AG04449 (cell line): ENCODE data around the gene C12orf57.

ENCODE experiments used
- CTCF ChIA-PET: fragments of 350-600 bp; formaldehyde crosslinking; extraction: SDS; loops from one replicate; lab custom pipeline; 2021; ENCODE audit warnings: antibody characterized with exemption; lab: Yijun Ruan, JAX
- POLR2A ChIA-PET: fragments of 400-600, 350-600 bp; formaldehyde crosslinking; extraction: SDS; loops from one replicate; lab custom pipeline; 2020; ENCODE audit warnings: antibody characterized with exemption, inconsistent platforms; lab: Yijun Ruan, JAX
- DNase-seq: peaks from one replicate; pipeline ENCODE4 v3.0.0-alpha.2; 2010; ENCODE audit warnings: low read depth, low spot score
- H3K4me3 ChIP-seq: 2 replicates; pipeline ENCODE4 v1.5.1; 2011; ENCODE audit warnings: low read depth, mild to moderate bottlenecking, control low read depth, low read length
- TF ChIP-seq, protein P1 (sequence below): IDR thresholded peaks from one replicate; pipeline ENCODE4 v1.5.1; 2011; ENCODE audit warnings: mild to moderate bottlenecking, moderate library complexity, low read length, control low read depth, inconsistent platforms; ENCODE audit not compliant: insufficient read depth; ENCODE audit errors: missing control alignments

Gene C12orf57

DNA sequence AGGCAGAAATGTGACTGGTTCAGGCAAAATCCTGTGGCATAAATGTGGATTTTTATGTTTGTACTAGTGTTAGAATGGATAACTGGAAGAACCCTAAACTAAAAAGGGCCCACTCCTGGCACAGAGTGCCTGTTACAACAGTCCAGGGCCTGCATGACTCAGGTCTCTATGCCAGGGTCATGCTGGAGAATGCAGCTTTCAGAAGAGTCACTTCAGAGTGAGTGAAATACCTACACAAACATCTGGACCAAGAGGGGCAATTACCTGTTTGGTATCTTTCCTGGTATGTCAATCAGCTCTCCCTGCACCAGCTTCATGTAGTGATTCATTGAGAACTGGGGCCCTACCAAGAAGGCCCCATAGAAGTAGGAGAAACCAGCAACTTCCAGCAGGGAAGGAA is 36.9 kb downstream of the C12orf57 start:
- no peak overlapping the region for H3K4me3 ChIP-seq
- TF ChIP-seq, protein P1, sequence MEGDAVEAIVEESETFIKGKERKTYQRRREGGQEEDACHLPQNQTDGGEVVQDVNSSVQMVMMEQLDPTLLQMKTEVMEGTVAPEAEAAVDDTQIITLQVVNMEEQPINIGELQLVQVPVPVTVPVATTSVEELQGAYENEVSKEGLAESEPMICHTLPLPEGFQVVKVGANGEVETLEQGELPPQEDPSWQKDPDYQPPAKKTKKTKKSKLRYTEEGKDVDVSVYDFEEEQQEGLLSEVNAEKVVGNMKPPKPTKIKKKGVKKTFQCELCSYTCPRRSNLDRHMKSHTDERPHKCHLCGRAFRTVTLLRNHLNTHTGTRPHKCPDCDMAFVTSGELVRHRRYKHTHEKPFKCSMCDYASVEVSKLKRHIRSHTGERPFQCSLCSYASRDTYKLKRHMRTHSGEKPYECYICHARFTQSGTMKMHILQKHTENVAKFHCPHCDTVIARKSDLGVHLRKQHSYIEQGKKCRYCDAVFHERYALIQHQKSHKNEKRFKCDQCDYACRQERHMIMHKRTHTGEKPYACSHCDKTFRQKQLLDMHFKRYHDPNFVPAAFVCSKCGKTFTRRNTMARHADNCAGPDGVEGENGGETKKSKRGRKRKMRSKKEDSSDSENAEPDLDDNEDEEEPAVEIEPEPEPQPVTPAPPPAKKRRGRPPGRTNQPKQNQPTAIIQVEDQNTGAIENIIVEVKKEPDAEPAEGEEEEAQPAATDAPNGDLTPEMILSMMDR: no peak
- POLR2A ChIA-PET: no interaction called here
- CTCF ChIA-PET: interaction anchor here (1.8 kb wide), 1 partner anchor 16 kb away, joined by 6 read pairs; no protein-coding TSS in a partner anchor
- DNase-seq: no peak

DNA sequence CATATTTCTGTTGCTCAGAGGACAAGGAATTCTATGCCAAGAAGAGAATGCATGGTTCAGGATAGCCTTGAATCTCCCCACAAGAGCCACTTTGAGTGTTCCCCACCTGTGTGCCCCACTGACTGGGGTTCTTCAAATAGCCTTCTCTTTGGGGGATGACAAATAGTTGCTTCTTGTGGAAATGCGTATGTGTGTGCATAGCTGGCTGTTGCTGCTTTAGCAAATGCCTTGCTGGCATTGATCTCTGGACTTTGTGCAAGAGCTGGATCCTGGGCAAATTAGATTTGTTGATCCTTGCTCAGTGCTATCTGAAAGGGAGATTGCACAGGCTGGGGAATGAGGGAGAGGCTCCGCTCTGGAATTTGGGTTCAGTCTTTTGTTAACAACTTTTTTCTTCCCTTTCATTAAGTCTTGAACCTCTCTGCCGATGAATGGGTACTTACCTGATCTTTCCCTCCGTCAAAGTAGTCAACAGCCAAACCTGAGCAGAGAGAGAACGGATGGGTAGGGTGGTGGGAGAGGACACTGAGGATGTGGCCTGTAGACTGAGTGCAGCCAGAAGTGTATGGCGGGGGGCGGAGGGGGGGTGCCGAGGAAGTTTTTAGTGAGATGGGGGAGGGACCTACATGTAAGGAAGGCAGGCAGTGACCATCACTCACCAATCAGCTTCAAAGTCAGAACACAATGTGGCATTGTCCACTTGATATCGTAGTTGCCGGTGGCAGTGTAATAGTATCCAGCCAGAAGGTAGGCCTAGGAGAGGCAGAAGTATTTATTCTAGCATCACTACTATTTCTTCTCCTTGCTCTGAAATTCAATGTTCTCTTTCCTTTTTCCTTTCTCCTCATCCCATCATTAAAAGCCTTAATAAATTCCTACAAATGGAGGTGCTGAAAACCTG is 37.6 kb downstream of the C12orf57 start:
- DNase-seq: no peak
- TF ChIP-seq, protein P1: no peak
- POLR2A ChIA-PET: no interaction called here
- CTCF ChIA-PET: no interaction called here
- no peak overlapping the region for H3K4me3 ChIP-seq

DNA sequence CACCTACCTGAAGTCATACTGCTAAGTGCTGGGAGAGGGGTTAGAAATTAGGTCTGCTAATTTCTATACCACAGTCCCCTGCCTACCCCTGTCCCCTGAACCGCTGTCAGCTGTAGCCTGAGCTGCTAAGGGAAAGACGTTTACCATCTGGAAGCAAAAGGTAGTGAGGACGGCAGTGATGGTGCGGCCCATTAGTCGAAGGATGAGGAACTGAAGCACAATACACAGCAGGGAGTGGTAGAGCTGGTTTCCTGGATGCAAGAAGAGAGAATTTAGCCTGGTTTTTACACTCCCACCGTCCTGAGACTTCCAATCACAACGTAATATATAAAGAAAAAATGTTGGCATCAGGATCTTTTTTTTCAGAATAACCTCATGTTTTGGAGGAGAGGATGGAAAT is 38.7 kb downstream of the C12orf57 start:
- no peak overlapping the region for H3K4me3 ChIP-seq
- ChIA-PET POLR2A (no interaction called here), CTCF (interaction anchor here (1.1 to 1.4 kb wide), 2 partner anchors 18 to 162 kb away, joined by 3 to 5 read pairs; no protein-coding TSS in a partner anchor)
- DNase-seq: no peak
- TF ChIP-seq, protein P1: no peak

DNA sequence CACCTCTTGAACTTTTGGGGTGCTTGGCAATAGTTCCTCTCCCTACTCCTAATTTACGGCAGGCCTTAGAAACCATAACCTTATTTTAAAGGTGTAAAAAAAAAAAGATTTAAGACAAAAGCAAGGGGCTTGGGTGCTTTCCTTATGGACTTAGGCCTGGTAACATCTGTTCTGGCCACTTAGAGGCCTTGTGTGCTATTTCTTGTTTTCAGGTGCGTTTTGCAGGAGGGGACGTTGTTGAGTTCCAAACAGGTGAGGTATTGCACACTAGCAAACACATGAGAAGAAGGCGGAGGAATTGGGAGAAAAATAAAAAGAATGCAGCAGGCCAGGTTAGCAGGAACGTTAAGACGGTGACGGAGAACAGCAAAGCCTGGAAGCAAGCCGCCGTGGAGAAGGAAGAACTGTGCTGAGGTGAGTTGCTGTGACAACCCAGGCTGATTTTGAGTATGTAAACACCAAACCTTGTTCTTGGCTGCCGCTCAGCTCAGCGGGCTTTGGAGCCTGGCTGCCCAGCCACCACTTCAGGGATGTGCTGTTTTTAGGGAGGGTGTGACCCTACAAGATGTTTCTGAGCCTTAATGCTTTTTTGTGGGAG is 44.2 kb downstream of the C12orf57 start:
- POLR2A ChIA-PET: no interaction called here

More for the DNA sequence above, 44.2 kb downstream of the C12orf57 start:
- CTCF ChIA-PET: interaction anchor here (1.2 to 1.3 kb wide), 2 partner anchors 11 to 116 kb away, joined by 4 read pairs; no protein-coding TSS in a partner anchor
- DNase-seq: no peak
- H3K4me3 ChIP-seq: no peak overlapping the region
- TF ChIP-seq, protein P1: no peak
